ENCODE measurements around the gene ACSM5. TPM values are rescaled to one million over a fixed set of nuclear protein-coding genes. Genes with fewer than 3 reads are reported as not detected.

ACSM5 gene
- total and polyA plus RNA-seq, 2 experiments from 2014 or later, result 0.16 TPM; not detected in 1

DNA sequence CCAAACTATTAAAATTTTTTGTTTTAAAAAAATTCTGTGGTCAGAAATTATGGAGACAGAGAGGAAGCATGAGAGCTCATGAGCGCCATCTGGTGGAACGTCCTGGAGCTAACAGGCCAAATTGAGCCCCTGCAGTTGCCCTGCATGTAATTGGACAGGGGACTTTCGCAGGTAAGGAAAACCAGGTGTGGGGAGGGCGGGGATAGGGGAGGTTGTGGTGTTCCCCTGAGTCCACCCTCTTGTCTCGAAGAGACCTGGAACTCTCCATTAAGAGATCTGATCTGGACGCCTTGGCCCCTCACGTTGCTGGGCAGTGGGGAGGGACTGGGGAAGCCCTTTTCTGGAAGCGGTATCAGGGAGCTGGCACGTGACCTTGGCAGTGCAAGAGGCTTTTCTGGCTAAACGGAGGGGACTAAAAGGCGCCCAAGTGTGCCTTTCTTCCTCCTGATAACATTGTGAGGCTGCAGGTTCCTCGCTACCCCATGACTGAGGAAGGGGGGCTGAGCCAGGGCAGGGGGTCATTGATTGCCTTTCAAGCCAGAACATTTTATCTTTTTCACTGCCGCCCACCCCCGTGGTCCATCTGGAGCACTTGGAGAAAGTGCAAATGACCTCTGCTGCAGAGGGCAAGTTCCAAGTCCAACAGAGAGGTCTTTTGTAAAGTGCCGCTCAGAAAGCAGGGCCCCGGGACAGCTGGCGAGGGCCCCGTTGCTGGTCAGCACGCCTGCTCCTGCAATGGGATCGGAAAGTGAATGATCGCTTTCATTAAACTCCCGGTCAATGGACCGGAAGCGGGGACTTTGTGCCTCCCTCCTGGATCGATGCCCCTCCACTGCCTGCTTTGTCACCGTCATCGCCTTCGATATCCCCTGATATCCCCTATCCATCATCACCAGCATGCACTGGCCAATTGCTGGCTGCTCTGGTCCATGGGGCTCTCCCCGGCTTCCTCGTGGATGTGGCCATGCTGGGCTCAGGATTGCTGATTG is 23.2 kb upstream of the ACSM5 start:
- Histone ChIP-seq H3K4me1 (ENCODE audit: low read depth) (no peaks in the 10 kb centered on the region), H3K27ac (no peak overlapping the region), H3K27me3 (no peaks in the 10 kb centered on the region), H3K4me3 (no peak overlapping the region), H3K9me3 (ENCODE audit: low read depth) (no peaks in the 10 kb centered on the region), H3K36me3 (no peaks in the 10 kb centered on the region)
- peak; percentile 62 to 69 for DNase-seq (ENCODE audit: low read depth in 1 of 2, low spot score in 1 of 2)
- TF ChIP-seq, protein P1, sequence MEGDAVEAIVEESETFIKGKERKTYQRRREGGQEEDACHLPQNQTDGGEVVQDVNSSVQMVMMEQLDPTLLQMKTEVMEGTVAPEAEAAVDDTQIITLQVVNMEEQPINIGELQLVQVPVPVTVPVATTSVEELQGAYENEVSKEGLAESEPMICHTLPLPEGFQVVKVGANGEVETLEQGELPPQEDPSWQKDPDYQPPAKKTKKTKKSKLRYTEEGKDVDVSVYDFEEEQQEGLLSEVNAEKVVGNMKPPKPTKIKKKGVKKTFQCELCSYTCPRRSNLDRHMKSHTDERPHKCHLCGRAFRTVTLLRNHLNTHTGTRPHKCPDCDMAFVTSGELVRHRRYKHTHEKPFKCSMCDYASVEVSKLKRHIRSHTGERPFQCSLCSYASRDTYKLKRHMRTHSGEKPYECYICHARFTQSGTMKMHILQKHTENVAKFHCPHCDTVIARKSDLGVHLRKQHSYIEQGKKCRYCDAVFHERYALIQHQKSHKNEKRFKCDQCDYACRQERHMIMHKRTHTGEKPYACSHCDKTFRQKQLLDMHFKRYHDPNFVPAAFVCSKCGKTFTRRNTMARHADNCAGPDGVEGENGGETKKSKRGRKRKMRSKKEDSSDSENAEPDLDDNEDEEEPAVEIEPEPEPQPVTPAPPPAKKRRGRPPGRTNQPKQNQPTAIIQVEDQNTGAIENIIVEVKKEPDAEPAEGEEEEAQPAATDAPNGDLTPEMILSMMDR (IDR thresholded peaks at IDR 0.05; ENCODE audit: low read depth, low read length), result peak; percentile 87

DNA sequence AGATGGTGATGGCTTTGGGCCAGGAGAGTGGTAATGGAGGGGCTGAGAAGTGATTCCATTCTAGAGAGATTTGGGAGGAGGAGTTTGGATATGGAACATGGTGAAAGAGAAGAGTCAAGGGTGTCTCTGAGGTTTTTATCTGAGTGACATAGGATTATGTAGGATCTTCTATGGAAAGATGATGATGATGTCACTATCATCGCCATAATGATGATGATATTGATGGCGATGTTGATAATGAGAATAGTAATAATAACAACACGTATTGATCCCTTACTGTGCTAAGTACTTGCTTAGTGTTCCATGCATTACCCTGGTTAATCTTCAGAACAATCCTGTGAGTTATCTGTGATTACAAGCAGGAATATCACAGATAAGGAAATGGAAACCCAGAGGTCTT is 21.4 kb upstream of the ACSM5 start:
- H3K27me3 ChIP-seq, result no peaks in the 10 kb centered on the region
- H3K4me1 ChIP-seq (ENCODE audit: low read depth), result no peaks in the 10 kb centered on the region
- TF ChIP-seq, protein P1 (IDR thresholded peaks at IDR 0.05; ENCODE audit: low read depth, low read length), result no peak
- H3K4me3 ChIP-seq, result no peak overlapping the region
- no peaks in the 10 kb centered on the region for H3K36me3 ChIP-seq
- H3K27ac ChIP-seq, result no peak overlapping the region
- no peaks in the 10 kb centered on the region for H3K9me3 ChIP-seq (ENCODE audit: low read depth)
- no peak for DNase-seq (ENCODE audit: low read depth in 1 of 2, low spot score in 1 of 2)

DNA sequence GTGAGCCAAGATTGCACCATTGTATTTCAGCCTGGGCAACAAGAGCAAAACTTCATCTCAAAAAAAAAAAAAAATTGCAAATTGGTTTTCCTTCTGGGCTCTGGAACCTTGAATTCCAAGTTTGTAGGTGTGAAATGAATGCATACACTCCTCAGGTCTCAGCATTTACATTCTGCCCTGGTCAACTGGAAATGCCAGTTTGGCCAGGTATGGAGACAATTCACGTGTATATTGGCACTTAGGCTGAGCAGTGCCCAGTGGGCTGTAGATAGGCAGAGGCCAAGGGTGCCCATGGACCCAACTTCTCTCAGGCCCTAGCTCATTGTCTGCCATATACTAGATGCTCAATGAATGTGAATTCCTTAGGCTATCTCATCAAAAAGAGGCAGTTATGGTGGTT is 20.5 kb upstream of the ACSM5 start:
- H3K27ac ChIP-seq, result no peak overlapping the region
- H3K27me3 ChIP-seq, result no peaks in the 10 kb centered on the region
- no peaks in the 10 kb centered on the region for H3K4me1 ChIP-seq (ENCODE audit: low read depth)
- DNase-seq (ENCODE audit: low read depth in 1 of 2, low spot score in 1 of 2), result no peak
- no peaks in the 10 kb centered on the region for H3K9me3 ChIP-seq (ENCODE audit: low read depth)
- H3K36me3 ChIP-seq, result no peaks in the 10 kb centered on the region
- no peak overlapping the region for H3K4me3 ChIP-seq
- TF ChIP-seq, protein P1 (IDR thresholded peaks at IDR 0.05; ENCODE audit: low read depth, low read length), result no peak

DNA sequence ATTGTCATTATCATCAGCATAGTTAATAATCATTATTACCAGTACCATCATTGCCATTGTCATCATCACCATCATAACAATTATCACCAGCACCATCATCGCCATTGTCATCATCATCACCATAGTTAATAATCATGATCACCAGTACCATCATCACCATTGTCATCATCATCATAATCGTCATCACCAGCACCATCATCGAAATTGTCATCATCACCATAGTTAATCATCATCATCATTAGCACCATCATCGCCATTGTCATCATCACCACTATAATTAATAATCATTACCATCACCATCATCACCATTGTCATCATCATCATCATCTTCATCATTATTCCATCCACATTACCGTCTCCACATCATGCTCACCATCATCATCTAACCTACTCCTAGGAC is 18.3 kb upstream of the ACSM5 start:
- Histone ChIP-seq H3K4me1 (ENCODE audit: low read depth) (no peaks in the 10 kb centered on the region), H3K27me3 (no peaks in the 10 kb centered on the region), H3K36me3 (no peaks in the 10 kb centered on the region), H3K4me3 (no peak overlapping the region), H3K27ac (no peak overlapping the region), H3K9me3 (ENCODE audit: low read depth) (no peaks in the 10 kb centered on the region)
- no peak for DNase-seq (ENCODE audit: low read depth in 1 of 2, low spot score in 1 of 2)
- TF ChIP-seq, protein P1 (IDR thresholded peaks at IDR 0.05; ENCODE audit: low read depth, low read length), result no peak

DNA sequence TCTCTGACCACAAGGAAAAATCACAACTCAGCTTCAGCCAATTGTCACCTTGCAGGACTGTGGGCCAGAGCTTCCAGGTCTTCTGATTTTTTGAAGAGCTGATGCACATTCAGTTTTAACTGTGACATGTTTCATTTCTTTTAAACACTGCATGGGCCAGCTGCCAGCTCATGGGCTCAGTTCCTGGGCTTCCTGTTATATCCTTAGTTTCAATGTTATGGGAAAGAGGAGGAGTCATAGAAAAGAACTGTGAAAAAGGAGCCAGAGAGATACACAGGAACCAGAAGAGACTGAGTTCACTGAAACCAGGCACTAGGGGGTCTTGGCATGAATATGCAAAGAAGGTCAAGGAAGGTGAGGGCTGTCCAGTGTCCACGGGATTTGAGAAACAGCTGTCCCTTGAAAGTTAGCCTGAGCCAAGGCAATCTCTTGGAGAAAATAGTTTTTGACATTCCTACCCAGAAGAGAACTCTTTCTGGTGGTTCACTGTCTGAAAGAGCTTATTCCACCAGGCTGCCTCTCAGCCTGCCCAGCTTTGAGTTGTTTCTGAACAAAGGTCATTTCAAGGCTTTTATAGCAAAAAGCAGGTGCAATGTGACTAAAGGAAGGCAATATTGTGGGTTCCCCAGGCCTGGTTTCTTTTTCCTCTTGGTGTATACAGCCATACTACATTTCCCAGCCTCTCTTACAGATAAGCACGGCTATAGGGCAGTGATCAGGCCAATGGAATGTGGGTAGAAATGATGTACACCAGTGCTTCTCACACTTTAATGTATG is 15.3 kb upstream of the ACSM5 start:
- no peaks in the 10 kb centered on the region for H3K4me1 ChIP-seq (ENCODE audit: low read depth)
- no peak overlapping the region for H3K27ac ChIP-seq
- TF ChIP-seq, protein P1 (IDR thresholded peaks at IDR 0.05; ENCODE audit: low read depth, low read length), result no peak
- no peaks in the 10 kb centered on the region for H3K36me3 ChIP-seq
- no peaks in the 10 kb centered on the region for H3K9me3 ChIP-seq (ENCODE audit: low read depth)
- no peak overlapping the region for H3K4me3 ChIP-seq
- DNase-seq (ENCODE audit: low read depth in 1 of 2, low spot score in 1 of 2), result peak in 1 of 2 donors; percentile 35
- H3K27me3 ChIP-seq, result no peaks in the 10 kb centered on the region
